HG03135 (cell line): Measurements from ENCODE around the gene ASB18.
"Not testable (repeated sequence)": the region's sequence is repeated elsewhere in the genome, so short reads cannot be mapped to it uniquely, and the experiment has no call there.

Experiments used
- ATAC-seq: cut with Tn5 transposase; IDR thresholded peaks from one replicate; pipeline ENCODE4 v1.9.1; 2021; ENCODE audit warnings: mild to moderate bottlenecking, moderate library complexity; ENCODE audit not compliant: unreplicated experiment

ASB18 gene

DNA sequence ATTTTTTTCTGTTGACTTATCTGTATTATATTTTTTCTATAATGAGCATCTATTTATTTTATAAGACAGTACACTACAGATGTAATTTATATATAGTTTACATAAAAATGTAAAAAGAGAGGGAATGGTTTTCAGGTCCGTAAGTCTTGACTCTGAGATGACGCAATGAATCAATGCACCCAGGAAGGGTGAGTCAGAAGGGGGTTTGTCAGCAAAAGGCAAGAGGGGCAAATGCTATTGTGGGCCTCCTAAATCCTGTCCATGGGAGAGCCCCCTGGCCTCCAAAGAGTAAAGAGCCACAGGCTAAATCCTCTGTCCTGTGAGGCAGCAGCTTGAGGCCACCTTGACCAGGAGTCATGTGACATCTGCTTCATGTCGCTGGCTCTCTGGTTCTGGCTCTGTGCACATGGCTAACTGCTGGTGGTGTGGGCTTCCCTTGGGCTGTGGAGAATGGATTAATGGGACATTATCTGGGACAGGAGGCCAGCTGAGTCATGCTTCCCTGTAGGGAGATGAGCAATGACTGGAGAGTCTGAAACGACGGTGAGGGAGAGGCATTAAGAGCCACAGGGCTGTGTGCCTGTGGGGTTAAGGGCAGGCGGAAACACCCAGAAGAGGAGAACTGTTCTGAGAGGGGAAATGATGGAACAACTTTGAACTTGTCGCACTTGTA lies 22.8 kb upstream of the ASB18 start:
- no peak for ATAC-seq

DNA sequence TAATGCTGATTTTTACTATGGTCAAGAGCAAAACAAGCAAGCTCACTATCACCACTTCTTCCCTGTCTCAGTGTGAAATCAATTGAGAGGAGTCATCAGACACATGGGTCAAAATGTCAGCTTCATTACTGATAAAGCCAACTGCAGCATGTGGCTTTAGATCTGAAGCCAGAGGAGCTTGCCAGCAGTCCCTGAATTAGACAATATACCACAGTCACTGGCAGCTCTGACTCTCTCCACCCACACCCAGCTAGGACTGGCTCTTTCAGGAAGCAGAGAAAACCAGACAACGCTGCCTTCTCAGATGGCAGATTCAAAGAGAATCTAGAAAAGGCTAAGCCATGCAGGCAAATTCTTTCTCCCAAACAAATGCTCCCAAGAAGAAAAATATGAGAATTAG lies 20.0 kb upstream of the ASB18 start:
- no peak for ATAC-seq

DNA sequence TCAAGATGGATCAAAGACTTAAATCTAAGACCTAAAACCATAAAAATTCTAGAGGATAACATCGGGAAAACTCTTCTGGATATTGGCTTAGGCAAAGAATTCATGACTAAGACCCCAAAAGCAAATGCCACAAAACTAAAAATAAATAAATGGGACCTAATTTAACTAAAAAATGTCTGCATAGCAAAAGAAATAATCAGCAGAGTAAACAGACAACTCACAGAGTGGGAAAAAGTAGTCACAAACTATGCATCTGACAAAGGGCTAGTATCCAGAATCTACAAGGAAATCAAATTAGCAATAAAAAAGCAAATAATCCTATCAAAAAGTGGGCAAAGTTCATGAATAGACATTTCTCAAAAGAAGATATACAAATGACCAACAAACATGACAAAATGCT lies 18.2 kb upstream of the ASB18 start:
- ATAC-seq = no peak

DNA sequence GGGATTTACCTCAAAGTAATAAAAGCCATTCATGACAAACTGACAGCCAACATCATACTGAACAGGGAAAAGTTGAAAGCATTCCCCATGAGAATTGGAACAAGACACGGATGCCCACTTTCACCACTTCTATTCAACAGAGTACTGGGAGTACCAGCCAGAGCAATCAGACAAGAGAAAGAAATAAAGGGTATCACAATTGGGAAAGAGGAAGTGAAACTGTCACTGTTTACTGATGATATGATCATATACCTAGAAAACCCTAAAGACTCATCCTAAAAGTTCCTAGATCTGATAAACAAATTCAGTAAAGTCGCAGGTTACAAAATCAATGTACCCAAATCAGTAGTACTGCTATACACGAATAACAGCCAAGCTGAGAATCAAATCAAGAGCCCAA lies 17.2 kb upstream of the ASB18 start:
- no peak for ATAC-seq

DNA sequence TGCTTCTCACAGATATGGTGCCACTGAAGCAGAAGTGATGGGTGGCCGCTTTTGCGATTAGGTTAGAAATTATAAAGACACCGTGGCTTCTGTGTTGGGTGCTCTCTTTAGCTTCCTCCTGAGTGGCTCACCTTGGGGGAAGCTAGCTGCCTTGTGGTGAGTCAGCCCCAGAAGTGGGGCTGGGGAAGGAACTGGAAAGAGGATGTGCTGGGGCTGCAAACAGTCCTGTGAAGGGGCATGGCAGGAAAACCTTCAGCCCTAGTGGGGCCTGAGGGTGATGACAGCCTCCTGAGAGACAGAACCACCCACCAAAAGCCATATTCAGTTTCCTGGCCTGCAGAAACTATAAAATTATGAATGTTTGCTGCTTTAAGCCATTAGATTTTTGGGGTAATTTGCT lies 8.9 kb upstream of the ASB18 start:
- no peak for ATAC-seq

DNA sequence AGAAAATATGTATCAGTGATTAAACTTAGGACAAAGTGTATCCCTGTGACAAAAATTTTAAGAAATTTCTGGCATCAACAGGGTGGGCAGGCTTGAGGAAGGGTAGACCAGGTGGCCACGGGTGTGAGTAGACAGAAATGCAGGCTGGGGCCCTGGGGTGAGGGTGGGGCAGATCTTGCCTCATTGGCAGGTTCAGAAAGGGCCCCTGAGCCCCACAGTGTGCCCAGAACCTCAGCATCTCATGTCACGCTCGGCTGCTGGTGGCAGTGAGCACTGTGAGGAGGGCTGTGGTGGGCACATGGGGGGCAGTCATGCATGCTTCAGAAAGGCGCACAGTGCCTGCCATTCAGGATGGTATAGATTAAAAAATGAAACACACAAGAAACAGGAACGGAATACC lies 7.6 kb upstream of the ASB18 start:
- ATAC-seq = no peak

DNA sequence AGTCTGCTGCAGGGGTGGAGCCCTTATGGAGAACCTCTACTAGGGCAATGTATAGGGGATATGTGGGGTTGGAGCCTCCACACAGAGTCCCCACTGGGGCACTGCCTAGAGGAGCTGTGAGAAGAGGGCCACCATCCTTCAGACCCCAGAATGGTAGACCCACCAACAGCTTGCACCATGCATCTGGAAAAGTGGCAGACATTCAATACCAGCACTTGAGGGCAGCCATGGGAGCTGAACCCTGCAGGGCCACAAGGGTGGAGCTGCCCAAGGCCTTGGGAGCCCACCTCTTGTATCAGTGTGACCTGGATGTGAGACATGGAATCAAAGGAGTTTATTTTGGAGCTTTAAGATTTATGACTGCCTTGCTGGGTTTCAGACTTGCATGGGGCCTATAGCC lies 5.7 kb upstream of the ASB18 start:
- ATAC-seq = not testable (repeated sequence)

DNA sequence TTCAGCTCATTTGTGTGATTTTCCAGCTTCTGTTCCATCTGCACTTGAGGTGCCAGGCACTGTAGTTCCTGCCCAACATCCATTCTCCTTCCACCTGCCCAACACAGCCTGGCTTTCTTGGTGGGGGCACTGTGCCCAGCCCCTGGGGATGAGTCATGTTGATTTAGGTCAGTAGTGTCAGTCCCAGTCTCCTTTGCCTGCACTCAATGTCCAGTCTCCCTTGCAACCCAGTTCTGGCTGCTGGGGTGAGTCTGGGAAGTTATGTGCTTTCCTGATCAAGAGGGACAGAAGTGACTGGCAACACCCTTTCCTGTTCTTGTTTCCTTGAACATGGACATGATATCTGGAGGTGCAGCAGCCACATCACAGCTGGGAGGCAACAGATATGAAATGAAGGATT lies 1.5 kb upstream of the ASB18 start:
- ATAC-seq = no peak

DNA sequence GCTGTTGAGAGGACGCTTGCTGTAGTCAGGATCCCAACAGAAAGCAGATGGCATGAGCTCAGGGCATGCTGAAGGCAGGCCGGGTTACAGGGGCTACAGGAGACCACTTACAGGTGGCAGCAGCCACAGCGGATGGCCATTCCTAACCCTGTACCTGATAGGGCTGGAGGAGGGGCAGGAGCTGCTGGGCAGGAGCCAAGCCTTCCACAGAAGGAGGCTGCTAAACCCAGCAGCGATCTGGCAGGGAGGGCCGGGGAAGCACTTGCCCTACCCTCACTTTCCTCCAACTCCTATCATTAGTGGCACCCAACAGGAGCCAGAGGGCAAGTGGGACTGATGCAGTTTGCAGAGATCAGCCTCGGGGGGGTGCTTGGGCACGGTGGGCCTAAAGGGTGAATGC lies 2.0 kb downstream of the ASB18 start:
- ATAC-seq = no peak

DNA sequence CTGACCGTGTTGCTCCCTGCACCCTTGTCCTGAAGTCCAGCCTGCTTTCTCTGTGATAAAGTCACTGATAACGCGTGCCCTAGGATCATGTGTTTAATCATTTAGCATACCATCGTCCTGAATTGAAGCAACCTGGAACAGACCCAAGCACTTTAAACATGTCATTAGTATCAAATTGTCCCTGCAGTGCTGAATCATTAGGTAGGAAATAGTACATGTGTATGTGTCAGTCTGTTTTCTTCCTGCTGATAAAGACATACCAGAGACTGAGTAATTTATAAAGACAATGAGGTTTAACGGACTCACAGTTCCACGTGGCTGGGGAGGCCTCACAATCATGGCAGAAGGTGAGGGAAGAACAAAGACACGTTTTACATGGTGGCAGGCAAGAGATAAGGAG lies 2.8 kb downstream of the ASB18 start:
- ATAC-seq = no peak

DNA sequence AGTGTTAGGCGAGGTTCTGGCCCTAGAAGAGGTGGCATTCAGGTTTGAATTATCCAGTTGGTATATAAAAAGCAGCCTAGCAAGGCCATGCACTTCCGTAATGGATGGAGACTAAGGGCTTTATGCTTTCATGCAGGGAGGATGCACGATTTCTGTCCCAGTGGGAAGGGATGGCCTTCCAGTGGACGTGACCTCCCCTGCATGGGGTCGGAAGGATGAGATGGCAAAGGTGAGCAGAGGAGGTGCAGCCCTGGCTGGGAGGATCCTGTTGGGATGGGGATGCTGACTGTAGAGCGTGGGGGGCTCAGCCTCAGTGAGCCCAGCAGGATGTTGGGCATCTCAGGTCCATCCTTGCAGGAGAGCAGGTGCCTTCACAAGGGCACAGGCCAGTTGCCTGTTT lies 4.8 kb downstream of the ASB18 start:
- no peak for ATAC-seq

DNA sequence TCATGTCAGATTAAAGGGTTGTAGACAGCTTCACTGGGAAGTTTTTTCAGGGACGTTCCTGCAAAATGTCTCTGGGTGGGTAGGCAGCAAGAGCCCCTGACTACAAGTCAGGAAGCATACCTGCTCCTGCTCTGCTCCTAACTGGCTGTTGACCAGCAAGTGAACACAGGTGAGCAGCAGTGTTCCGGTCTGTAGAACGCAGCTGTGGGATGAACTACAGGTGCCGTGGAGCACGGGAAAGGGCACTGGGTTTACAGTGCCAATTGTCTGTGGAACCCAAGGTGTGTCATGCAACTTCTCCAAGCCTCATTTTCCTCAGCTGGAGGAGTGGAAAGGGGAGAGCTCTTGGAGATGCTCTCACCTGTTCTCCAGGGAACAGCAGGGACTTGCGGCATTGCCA lies 6.6 kb downstream of the ASB18 start:
- no peak for ATAC-seq

DNA sequence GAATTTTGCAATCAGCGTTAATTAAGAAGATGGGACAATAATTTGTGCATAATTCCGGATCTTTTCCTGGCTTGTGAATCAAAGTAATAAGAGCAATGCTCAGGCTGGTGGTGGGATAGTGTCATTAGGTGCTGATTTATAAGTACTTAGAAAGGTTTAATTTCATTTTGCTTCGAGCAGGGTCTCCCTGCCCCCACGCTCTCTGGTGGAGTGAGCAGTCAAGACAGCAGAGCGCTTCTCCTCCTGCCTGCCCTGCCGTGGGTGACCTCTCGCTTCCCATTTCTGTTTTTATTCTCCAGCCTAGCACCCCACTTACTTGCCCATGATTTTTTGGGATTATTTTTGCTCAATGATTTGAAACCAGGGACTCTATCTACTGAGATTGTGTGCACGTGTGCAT lies 7.1 kb downstream of the ASB18 start:
- no peak for ATAC-seq

DNA sequence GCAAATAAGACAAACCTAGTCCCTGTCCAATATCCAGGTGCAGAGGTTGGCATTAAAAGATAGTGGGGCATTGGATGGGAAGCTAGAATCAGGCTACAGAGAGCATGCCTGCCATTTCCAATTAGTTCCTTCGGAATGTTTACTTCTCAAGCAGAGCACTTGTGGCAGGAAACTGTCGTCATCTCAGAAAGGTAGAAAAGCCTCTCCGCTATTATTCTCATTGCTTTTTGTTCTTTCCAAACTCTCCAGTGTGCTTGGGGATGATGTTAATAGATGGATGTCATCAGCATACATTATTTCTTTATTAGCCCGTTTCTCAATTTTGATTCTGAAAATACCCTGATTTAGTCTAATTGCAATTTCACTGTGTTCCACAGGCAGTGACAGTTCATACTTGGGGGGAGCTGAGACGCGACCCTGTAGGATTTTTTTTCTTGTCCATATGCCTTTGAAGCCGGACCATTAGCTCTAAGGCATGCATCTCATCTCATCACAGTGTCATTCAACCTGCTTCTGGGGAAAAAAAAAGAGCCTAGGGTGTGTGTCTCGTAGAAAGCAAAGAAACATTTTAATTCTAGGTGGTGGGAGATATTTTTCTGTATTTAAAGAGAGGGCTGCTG lies 7.7 kb downstream of the ASB18 start:
- ATAC-seq = no peak

DNA sequence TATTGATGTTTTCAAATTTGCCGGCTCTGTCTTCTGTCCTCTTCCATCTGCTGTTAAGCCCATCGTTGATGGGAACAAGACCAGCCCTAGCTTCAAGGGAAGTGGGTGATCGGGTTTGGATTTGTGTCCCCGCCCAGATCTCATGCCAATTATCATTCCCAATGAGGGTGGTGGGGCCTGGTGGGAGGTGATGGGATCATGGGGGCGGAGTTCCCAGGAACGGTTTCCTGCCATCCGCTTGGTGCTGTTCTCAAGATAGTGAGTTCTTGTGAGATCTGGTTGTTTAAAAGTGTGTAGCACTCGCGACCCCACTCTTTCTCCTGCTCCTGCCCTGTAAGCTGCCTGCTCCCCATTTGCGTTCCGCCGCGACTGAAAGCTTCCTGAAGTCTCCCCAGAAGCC lies 9.5 kb downstream of the ASB18 start:
- ATAC-seq = no peak

DNA sequence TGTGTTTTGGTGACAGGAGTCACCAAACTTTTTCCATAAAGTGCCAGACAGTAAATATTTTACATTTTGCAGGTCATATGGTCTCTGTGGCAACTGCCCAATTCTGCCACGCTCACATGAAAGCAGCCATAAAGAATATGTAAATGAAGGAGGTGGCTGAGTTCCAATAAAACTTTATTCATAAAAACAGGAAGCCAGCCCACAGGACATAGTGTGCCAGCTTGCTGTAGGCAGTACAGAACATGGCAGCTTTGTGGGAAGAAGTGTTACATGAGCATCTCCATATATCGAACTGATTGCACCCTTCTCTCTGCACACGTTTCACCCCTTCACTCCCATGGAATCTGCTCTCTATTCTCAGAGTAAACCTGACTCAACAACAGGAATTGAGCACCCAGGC lies 10.2 kb downstream of the ASB18 start:
- ATAC-seq = no peak

DNA sequence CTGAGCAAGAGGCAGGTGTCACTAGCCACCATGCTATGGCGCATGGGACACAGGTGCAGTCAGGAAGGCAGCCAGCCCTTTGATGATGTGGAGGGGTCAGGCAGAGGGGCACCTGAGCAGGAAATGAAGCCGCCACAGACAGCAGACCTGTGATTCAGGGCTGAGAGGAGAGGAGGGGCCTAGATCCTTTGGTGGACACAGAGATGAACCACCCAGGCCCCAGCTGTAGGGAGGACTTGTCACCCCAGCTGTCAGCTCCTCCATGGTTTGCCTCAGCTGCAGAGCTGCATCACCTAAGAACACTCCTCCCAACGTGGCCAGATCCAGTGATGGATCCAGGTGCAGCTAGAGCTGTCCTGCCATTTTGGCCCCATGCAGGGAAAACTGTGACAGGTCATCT lies 11.6 kb downstream of the ASB18 start:
- no peak for ATAC-seq

DNA sequence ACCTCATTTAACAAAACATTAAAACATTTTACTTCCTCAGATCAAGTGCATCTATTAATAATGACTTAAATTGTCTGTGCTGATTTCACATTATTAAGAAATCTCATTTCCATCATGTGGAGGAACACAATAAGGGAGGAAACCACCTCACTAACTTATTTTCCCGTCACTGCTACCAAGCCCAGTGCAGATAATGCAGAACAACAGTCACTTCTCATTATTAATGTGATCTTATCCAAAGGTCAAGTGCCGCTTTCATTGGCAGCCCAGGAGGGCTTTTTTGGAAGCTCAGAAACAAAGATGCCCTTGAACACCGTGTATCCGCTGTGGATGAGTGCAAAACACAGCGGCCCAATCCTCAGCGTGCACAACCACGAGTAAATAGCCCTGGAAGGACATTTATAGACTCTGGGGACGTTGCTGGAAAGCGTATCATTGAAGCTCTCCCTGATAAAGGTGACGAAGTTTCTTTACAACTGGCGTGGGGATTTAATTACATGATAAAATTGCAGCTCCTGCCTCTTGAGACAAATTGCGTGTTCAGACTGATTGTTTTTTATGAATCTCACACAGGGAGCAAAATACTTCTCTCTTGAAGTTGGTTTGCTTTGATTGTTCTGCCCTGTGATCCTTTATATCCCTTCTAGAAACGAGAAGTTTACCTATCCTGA lies 13.2 kb downstream of the ASB18 start:
- no peak for ATAC-seq

DNA sequence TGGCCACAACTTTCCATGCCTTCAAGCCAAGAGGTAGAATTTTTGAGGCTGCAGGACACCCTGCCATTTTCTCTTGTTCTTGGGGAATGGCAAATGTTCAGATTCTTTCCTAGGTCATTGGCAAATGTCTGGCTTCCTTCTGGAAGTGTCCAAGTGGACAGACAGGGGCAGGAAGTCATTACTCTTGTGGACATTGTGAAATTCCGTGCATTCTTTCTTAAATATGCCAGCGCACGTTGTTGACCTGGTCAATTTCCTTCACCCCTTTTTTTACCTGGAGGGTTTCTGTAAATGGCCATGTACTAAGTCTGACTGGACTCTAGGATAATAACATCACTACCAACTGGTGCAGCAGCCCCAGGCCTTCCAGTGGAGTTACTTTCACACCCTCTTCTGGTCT lies 13.9 kb downstream of the ASB18 start:
- no peak for ATAC-seq

DNA sequence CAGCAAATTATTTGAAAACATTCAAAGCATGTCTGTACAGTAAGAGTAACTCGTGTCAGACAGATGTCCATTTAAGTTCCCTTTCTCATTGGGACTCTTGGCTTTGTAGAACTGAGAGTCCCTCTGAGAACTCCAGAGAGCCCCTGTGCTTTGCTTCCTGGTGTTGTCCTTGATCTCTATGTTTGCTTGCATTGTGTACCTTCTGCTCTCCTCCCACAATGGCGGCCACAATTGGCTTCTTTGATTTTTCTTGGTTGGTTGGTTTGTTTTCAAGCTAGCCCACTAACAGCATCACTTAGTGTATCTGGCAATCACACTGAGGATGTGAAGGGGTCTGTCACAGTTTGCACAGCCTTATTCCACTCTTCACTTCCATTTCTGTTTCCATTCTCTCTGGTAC lies 15.1 kb downstream of the ASB18 start:
- no peak for ATAC-seq

DNA sequence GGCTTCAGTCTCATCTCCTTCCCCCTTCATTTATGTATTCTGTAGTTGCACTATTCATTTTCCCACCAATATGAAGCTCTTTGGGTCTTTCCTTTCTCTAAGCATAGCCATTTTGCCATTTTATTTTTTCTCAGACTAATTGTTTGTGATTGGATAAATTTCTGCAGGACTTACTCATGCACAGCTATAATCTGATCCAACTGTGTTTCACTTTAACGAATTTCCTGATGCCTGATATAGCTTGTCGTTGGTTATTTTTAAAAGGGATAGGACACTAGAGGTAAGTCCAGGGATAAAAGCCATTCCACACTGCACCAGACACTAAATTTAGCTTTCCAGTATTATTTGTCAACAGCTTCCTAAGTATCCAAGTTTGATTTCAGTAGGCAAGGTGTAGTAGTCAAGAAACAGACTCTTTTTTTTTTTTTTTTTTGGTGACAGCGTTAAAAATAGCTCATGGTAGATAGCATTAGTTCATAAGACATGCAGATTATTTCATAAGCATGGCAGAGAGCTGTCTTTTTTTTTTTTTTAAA lies 17.4 kb downstream of the ASB18 start:
- ATAC-seq = no peak

DNA sequence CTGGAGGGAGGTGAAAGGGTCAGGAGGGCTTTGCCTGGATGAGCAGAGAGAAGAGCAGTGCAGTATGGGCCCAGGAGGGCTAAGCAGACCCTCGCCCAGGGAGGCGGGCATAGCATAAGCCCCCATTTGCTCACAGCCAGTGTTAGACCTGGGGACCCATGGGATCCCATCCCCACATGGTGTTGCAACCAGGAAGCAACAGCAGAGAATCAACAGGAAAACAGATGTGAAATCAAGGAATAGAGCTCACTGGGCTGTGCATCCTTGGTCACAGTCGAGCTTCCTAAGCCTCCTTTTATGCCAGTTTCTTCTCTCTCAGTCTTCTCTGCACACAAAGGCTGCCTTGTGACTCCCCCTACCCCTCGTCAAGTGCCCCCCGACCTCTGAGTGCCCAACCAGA lies 19.9 kb downstream of the ASB18 start:
- ATAC-seq = no peak
